ENCODE data around the gene DISC1. TPM values are rescaled to one million over a fixed set of nuclear protein-coding genes. Genes with fewer than 3 reads are reported as not detected.

The DISC1 gene
- polyA plus RNA-seq, 3 donors, result 5.5 to 14.7 (median 5.8) TPM

- Histone ChIP-seq H3K4me3 (replicated peaks in 1 of 3; ENCODE audit: low read depth in 2 of 3, low read length in 3 of 3) (no peak overlapping the region), H2AFZ (ENCODE audit: insufficient read depth, low read depth, low read length, poor library complexity, severe bottlenecking) (no peak overlapping the region), H4K20me1 (ENCODE audit: insufficient read depth, low read length) (peaks cover 4% of the 10 kb centered on the region), H3K36me3 (replicated peaks in 1 of 2; ENCODE audit: control insufficient read depth in 1 of 2, insufficient read depth in 2 of 2, low read length in 2 of 2) (peaks cover 2 to 32% of the 10 kb centered on the region in 2 donors), H3K9ac (ENCODE audit: insufficient read depth, low read length, poor library complexity, severe bottlenecking) (peak overlapping the region; percentile 29), H3K4me1 (ENCODE audit: control insufficient read depth in 1 of 2, insufficient read depth in 2 of 2, low read length in 2 of 2) (peaks cover 43 to 47% of the 10 kb centered on the region in 2 donors), H3K27me3 (ENCODE audit: control insufficient read depth in 2 of 2, insufficient read depth in 2 of 2, low read length in 2 of 2) (no peaks in the 10 kb centered on the region), H3K9me3 (replicated peaks in 1 of 2; ENCODE audit: control insufficient read depth in 1 of 2, insufficient read depth in 1 of 2, low read length in 2 of 2) (no peaks in the 10 kb centered on the region), H3K4me2 (replicated peaks; ENCODE audit: extremely low read depth, low read length, poor library complexity, severe bottlenecking) (no peak overlapping the region), H3K27ac (ENCODE audit: low read depth in 1 of 2, low read length in 2 of 2) (peak overlapping the region; percentile 71 to 91), H3K79me2 (ENCODE audit: insufficient read depth, low read length) (peaks cover 3% of the 10 kb centered on the region)
- WGBS (ENCODE audit: insufficient coverage), result 100% methylated on average over 2 of the region's 3 CpGs
- H3K4me1 Mint-ChIP-seq, result peaks cover 44% of the 10 kb centered on the region
- peaks cover 0 to 4% (median 0%) of the 10 kb centered on the region in 3 donors for H3K27me3 Mint-ChIP-seq (ENCODE audit: low read depth in 3 of 3)
- peaks cover 0 to 5% (median 0%) of the 10 kb centered on the region in 7 donors for H3K9me3 Mint-ChIP-seq
- no peak for TF ChIP-seq CTCF (IDR thresholded peaks at IDR 0.05)
- DNase-seq, result no peak
- no peak overlapping the region for H3K4me3 Mint-ChIP-seq
- intact Hi-C loops (cut with micrococcal nuclease), result loop anchor here in 1 of 2 donors (5.0 kb wide), 1 partner anchor 51 kb away; no protein-coding TSS in a partner anchor
- H3K36me3 Mint-ChIP-seq, result peaks cover 38 to 46% of the 10 kb centered on the region in 2 donors
- peak overlapping the region in 6 of 7 donors; percentile 14 to 93 (median 90) for H3K27ac Mint-ChIP-seq
Observed at GRCh38 chr1:231808116-231808515, 181.5 kb downstream of the DISC1 start.

- Mint-ChIP-seq H3K27ac (peak overlapping the region; percentile 78 to 93 (median 90)), H3K9me3 (no peaks in the 10 kb centered on the region), H3K4me1 (peaks cover 38% of the 10 kb centered on the region), H3K27me3 (ENCODE audit: low read depth in 3 of 3) (peaks cover 0 to 2% (median 0%) of the 10 kb centered on the region in 3 donors), H3K4me3 (peak overlapping the region in 1 of 2 donors; percentile 60), H3K36me3 (peaks cover 46 to 54% of the 10 kb centered on the region in 2 donors)
- WGBS (ENCODE audit: insufficient coverage), result 6% methylated on average over 2 of the region's 2 CpGs
- Histone ChIP-seq H3K27ac (ENCODE audit: low read depth in 1 of 2, low read length in 2 of 2) (peak overlapping the region; percentile 71 to 91), H3K36me3 (replicated peaks in 1 of 2; ENCODE audit: control insufficient read depth in 1 of 2, insufficient read depth in 2 of 2, low read length in 2 of 2) (peaks cover 2 to 40% of the 10 kb centered on the region in 2 donors), H4K20me1 (ENCODE audit: insufficient read depth, low read length) (peaks cover 4% of the 10 kb centered on the region), H3K4me2 (replicated peaks; ENCODE audit: extremely low read depth, low read length, poor library complexity, severe bottlenecking) (no peak overlapping the region), H3K79me2 (ENCODE audit: insufficient read depth, low read length) (peaks cover 3% of the 10 kb centered on the region), H3K4me1 (ENCODE audit: control insufficient read depth in 1 of 2, insufficient read depth in 2 of 2, low read length in 2 of 2) (peaks cover 34 to 38% of the 10 kb centered on the region in 2 donors), H3K9me3 (replicated peaks in 1 of 2; ENCODE audit: control insufficient read depth in 1 of 2, insufficient read depth in 1 of 2, low read length in 2 of 2) (no peaks in the 10 kb centered on the region), H3K27me3 (ENCODE audit: control insufficient read depth in 2 of 2, insufficient read depth in 2 of 2, low read length in 2 of 2) (no peaks in the 10 kb centered on the region), H3K9ac (ENCODE audit: insufficient read depth, low read length, poor library complexity, severe bottlenecking) (peak overlapping the region; percentile 29), H2AFZ (ENCODE audit: insufficient read depth, low read depth, low read length, poor library complexity, severe bottlenecking) (no peak overlapping the region), H3K4me3 (replicated peaks in 1 of 3; ENCODE audit: low read depth in 2 of 3, low read length in 3 of 3) (peak overlapping the region in 1 of 3 experiments; percentile 7)
- intact Hi-C loops (cut with micrococcal nuclease), result loop anchor here in 1 of 2 donors (5.0 kb wide), 1 partner anchor 52 kb away; no protein-coding TSS in a partner anchor
- TF ChIP-seq CTCF (IDR thresholded peaks at IDR 0.05), result no peak
- peak; percentile 66 to 76 (median 71) for DNase-seq
Observed at GRCh38 chr1:231808990-231809389, 182.4 kb downstream of the DISC1 start.

Measured in CD14-positive monocyte (primary cell).